ENCODE measurements around the gene HSBP1L1. TPM values are rescaled to one million over a fixed set of nuclear protein-coding genes. Genes with fewer than 3 reads are reported as not detected.
"Not testable (repeated sequence)": the region's sequence is repeated elsewhere in the genome, so short reads cannot be mapped to it uniquely, and the experiment has no call there.

Gene HSBP1L1
- total and polyA plus RNA-seq, 8 donors: 4.1 to 62.3 (median 34.0) TPM

- no peak overlapping the region for H3K4me3 ChIP-seq
- DNase-seq: no peak
- TF ChIP-seq EP300 (IDR thresholded peaks at IDR 0.05) (no peak), POLR2AphosphoS5 (IDR thresholded peaks at IDR 0.05) (no peak), CTCF (IDR thresholded peaks at IDR 0.05) (no peak), POLR2A (IDR thresholded peaks at IDR 0.05) (no peak)
- H3K36me3 ChIP-seq: no peaks in the 10 kb centered on the region
- no peak overlapping the region for H3K27ac ChIP-seq
- H3K9me3 ChIP-seq: no peaks in the 10 kb centered on the region
- 72 to 87% (median 84%) methylated on average over 2 of the region's 2 CpGs for WGBS, 5 donors
- H3K27me3 ChIP-seq: no peaks in the 10 kb centered on the region
- peaks cover 10 to 20% (median 15%) of the 10 kb centered on the region in 4 donors for H3K4me1 ChIP-seq
- intact Hi-C loops (cut with DNase I; ENCODE audit: low total_unique reads): no loop called here
Observed at GRCh38 chr18:79991494-79991893, 27.1 kb downstream of the HSBP1L1 start.

DNA sequence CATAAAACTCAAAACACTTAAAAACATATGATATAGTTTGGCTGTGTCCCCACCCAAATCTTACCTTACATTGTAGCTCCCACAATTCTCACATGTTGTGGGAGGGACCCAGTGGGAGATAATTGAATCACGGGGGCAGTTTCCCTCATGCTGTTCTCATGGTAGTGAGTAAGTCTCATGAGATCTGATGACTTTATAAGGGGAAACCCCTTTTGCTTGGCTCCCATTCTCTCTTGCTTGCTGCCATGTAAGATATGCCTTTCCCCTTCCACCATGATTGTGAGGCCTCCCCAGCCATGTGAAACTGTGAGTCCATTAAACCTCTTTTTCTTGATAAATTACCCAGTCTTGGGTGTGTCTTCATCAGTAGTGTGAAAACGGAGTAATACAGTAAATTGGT is 35.3 kb downstream of the HSBP1L1 start:
- H3K4me3 ChIP-seq; H3K36me3 ChIP-seq; H3K4me1 ChIP-seq; DNase-seq; intact Hi-C loops (cut with DNase I; ENCODE audit: low total_unique reads); H3K27me3 ChIP-seq; H3K27ac ChIP-seq: not testable (repeated sequence)
- H3K9me3 ChIP-seq: peaks cover 9 to 27% (median 19%) of the 10 kb centered on the region in 4 donors
- 77 to 88% (median 85%) methylated on average over 2 of the region's 2 CpGs for WGBS, 5 donors

DNA sequence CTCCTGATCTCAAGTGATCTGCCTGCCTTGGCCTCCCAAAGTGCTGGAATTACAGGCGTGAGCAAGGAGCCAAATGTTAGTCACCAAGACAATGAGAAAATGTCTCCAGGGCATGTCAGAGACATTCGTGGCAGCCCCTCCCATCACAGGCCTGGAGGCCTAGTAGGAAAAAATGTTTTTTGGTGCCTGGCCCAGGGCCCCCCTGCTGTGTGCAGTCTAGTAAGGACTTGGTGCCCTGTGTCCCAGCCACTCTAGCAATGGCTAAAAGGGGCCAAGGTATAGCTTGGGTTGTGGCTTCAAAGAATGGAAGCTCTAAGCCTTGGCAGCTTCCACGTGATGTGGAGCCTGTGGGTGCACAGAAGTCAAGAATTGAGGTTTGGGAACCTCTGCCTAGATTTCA is 36.4 kb downstream of the HSBP1L1 start:
- H3K27me3 ChIP-seq: no peaks in the 10 kb centered on the region

GRCh38 chr18:80002468-80002867 is 38.0 kb downstream of the HSBP1L1 start:
- no peak overlapping the region for H3K4me3 ChIP-seq
- intact Hi-C loops (cut with DNase I; ENCODE audit: low total_unique reads): no loop called here
- peaks cover 9 to 28% (median 22%) of the 10 kb centered on the region in 4 donors for H3K9me3 ChIP-seq
- no peak for DNase-seq
- no peaks in the 10 kb centered on the region for H3K4me1 ChIP-seq
- no peaks in the 10 kb centered on the region for H3K27me3 ChIP-seq
- WGBS, 5 donors: 87 to 95% (median 93%) methylated on average over 5 of the region's 5 CpGs
- no peak for TF ChIP-seq POLR2AphosphoS5 (IDR thresholded peaks at IDR 0.05)
- no peak for TF ChIP-seq EP300 (IDR thresholded peaks at IDR 0.05)
- no peak for TF ChIP-seq CTCF (IDR thresholded peaks at IDR 0.05)
- no peak for TF ChIP-seq POLR2A (IDR thresholded peaks at IDR 0.05)
- no peak overlapping the region for H3K27ac ChIP-seq
- H3K36me3 ChIP-seq: no peaks in the 10 kb centered on the region

More for the DNA sequence above, 36.4 kb downstream of the HSBP1L1 start:
- no peaks in the 10 kb centered on the region for H3K4me1 ChIP-seq
- no peak overlapping the region for H3K4me3 ChIP-seq
- DNase-seq: no peak
- intact Hi-C loops (cut with DNase I; ENCODE audit: low total_unique reads): no loop called here
- TF ChIP-seq POLR2A (IDR thresholded peaks at IDR 0.05) (no peak), POLR2AphosphoS5 (IDR thresholded peaks at IDR 0.05) (no peak), EP300 (IDR thresholded peaks at IDR 0.05) (no peak), CTCF (IDR thresholded peaks at IDR 0.05) (no peak)
- no peak overlapping the region for H3K27ac ChIP-seq
- H3K9me3 ChIP-seq: peaks cover 9 to 27% (median 19%) of the 10 kb centered on the region in 4 donors
- WGBS, 5 donors: 80 to 86% (median 82%) methylated on average over 3 of the region's 3 CpGs
- H3K36me3 ChIP-seq: no peaks in the 10 kb centered on the region

DNA sequence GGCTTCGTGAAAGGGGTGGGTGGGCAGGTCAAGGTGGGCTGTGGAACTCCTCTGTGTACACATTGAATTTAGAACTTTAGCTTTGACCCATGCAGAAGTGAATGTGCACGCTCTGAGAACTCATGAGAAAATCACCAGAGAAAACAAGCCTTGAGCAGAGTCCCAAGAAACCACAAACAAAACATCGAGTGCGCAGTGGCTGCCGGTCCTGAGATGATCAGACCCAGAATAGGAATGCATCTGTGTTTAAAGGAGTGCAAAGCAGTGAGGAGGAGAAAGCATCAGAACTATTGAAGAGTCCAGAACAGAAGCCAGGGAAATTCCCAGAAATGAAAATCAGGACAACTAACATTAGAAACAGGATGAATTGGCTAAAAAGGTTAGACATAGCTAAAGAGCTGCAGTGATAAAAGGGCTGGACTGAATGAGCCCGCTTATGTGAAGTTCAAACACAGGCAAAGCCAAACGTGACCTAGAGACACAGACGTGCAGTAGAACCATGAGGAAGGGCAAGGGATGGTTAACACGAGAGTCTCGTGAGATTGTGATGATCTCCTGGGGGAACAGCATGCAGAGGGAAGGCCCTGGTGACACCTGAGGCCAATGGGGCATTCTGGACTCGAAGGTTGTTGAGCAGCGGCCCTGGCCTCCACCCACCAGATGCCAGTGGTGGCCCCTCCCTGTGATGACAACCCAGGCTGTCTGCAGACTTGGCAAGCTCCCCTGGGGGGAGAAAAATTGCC is 40.3 kb downstream of the HSBP1L1 start:
- Histone ChIP-seq H3K4me1 (no peaks in the 10 kb centered on the region), H3K27ac (no peak overlapping the region), H3K36me3 (no peaks in the 10 kb centered on the region), H3K9me3 (peaks cover 9 to 46% (median 30%) of the 10 kb centered on the region in 4 donors), H3K4me3 (no peak overlapping the region), H3K27me3 (no peaks in the 10 kb centered on the region)
- intact Hi-C loops (cut with DNase I; ENCODE audit: low total_unique reads): no loop called here
- 79 to 85% (median 83%) methylated on average over 12 of the region's 12 CpGs for WGBS, 5 donors
- no peak for TF ChIP-seq POLR2AphosphoS5 (IDR thresholded peaks at IDR 0.05)
- no peak for TF ChIP-seq POLR2A (IDR thresholded peaks at IDR 0.05)
- no peak for TF ChIP-seq EP300 (IDR thresholded peaks at IDR 0.05)
- TF ChIP-seq CTCF (IDR thresholded peaks at IDR 0.05): no peak
- DNase-seq: no peak

Data from stomach (tissue), 9 donors.